Measurements from ENCODE around the gene ZNF814.
A peak's percentile ranks its signal among the peaks of the same experiment; 100 is the strongest.
"Not testable (repeated sequence)": the region's sequence is repeated elsewhere in the genome, so short reads cannot be mapped to it uniquely, and the experiment has no call there.

ZNF814 gene

DNA sequence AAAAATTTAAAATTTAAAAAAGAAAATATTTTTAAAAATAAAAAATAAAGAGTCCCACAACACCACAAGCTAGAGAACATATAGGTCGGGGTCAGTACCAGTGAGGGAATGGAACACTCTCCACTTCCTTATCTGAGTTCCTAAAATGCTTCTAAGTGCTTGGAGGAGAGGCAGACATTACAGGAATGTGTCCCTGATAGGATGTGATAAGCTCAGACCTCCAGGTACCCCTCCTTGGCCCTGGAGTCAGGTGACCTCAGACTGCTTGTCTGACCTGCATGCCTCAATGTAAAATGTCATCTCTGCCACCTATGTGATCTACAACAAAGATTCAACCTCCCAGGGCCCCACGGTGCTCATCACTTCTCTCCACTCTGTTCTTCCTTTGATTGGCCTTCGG, 2.8 kb downstream of the ZNF814 start:
- H3K9me3 ChIP-seq (ENCODE audit: control insufficient read depth, insufficient read depth, low read length), result peaks cover 14% of the 10 kb centered on the region; the same call in 1 of the 2 replicates
- H3K9ac ChIP-seq (ENCODE audit: low read depth, low read length), result no peak overlapping the region
- H3K36me3 ChIP-seq (ENCODE audit: insufficient read depth, low read length), result peaks cover 9% of the 10 kb centered on the region
- no peaks in the 10 kb centered on the region; the same call in 1 of the 2 replicates for H3K4me1 ChIP-seq (ENCODE audit: insufficient read depth, low read length)

- not testable (repeated sequence) for H3K4me1 ChIP-seq (ENCODE audit: insufficient read depth, low read length); H3K9ac ChIP-seq (ENCODE audit: low read depth, low read length)
- peaks cover 44% of the 10 kb centered on the region for H3K9me3 ChIP-seq (ENCODE audit: control insufficient read depth, insufficient read depth, low read length)
- peaks cover 62% of the 10 kb centered on the region for H3K36me3 ChIP-seq (ENCODE audit: insufficient read depth, low read length)
These were observed 14.7 kb downstream of the ZNF814 start for GRCh38 chr19:57873883-57874799.

GRCh38 chr19:57872450-57872849, 16.4 kb downstream of the ZNF814 start:
- H3K4me1 ChIP-seq (ENCODE audit: insufficient read depth, low read length), result no peaks in the 10 kb centered on the region
- peaks cover 52% of the 10 kb centered on the region for H3K36me3 ChIP-seq (ENCODE audit: insufficient read depth, low read length)
- H3K9me3 ChIP-seq (ENCODE audit: control insufficient read depth, insufficient read depth, low read length), result peaks cover 44% of the 10 kb centered on the region
- H3K9ac ChIP-seq (ENCODE audit: low read depth, low read length), result no peak overlapping the region

GRCh38 chr19:57870225-57870624, 18.6 kb downstream of the ZNF814 start:
- no peaks in the 10 kb centered on the region for H3K4me1 ChIP-seq (ENCODE audit: insufficient read depth, low read length)
- peaks cover 45% of the 10 kb centered on the region for H3K36me3 ChIP-seq (ENCODE audit: insufficient read depth, low read length)
- no peak overlapping the region for H3K9ac ChIP-seq (ENCODE audit: low read depth, low read length)
- H3K9me3 ChIP-seq (ENCODE audit: control insufficient read depth, insufficient read depth, low read length), result peaks cover 33% of the 10 kb centered on the region

- not testable (repeated sequence) for H3K4me1 ChIP-seq (ENCODE audit: insufficient read depth, low read length); H3K9ac ChIP-seq (ENCODE audit: low read depth, low read length)
- H3K36me3 ChIP-seq (ENCODE audit: insufficient read depth, low read length), result peaks cover 45% of the 10 kb centered on the region
- peaks cover 33% of the 10 kb centered on the region for H3K9me3 ChIP-seq (ENCODE audit: control insufficient read depth, insufficient read depth, low read length)
These were observed 19.2 kb downstream of the ZNF814 start for GRCh38 chr19:57869655-57870054.

GRCh38 chr19:57867868-57868492, 20.9 kb downstream of the ZNF814 start:
- H3K9me3 ChIP-seq (ENCODE audit: control insufficient read depth, insufficient read depth, low read length), result peaks cover 24% of the 10 kb centered on the region
- peaks cover 36% of the 10 kb centered on the region for H3K36me3 ChIP-seq (ENCODE audit: insufficient read depth, low read length)
- H3K4me1 ChIP-seq (ENCODE audit: insufficient read depth, low read length), result no peaks in the 10 kb centered on the region

DNA sequence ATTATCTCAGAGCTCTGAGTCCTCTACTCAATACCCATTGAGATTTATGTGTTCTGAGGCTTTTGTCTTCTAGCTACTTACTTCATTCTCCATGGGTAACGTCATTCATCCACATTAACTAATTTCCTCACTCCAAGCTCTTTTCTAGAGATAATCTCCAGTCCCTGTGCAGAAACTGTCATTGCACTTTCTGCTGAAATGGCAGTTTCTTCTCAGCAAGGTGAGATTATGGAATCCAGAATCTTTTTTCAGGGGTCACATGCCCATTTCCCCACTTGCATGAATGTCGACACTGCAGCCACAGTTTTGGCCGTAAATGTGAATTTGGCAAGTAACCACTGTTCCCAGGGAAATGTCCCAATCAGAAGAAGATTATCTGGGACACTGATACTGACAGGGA, 26.5 kb downstream of the ZNF814 start:
- not testable (repeated sequence) for H3K4me1 ChIP-seq (ENCODE audit: insufficient read depth, low read length); H3K9me3 ChIP-seq (ENCODE audit: control insufficient read depth, insufficient read depth, low read length); H3K9ac ChIP-seq (ENCODE audit: low read depth, low read length)
- peaks cover 31% of the 10 kb centered on the region for H3K36me3 ChIP-seq (ENCODE audit: insufficient read depth, low read length)

More at GRCh38 chr19:57867868-57868492, 20.9 kb downstream of the ZNF814 start:
- no peak overlapping the region for H3K9ac ChIP-seq (ENCODE audit: low read depth, low read length)

DNA sequence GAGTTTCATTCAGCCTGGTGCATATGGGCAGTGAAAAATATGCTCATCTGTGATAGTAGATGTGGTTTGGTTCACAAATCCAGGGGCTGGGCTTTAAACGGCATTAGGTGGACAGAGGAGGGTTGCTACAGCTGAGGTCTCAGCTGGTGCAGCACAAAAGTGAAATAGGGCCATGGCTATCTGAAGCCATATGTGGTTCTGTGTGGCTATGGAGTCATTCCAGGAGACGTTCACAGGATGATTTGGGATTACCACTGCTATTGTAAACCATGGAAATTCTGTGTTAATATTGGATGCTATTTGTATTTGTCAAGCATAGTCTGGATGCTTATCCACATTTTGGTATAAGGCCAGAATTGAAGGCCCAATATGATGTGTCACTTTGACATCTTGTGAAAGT, 34.7 kb downstream of the ZNF814 start:
- not testable (repeated sequence) for H3K9ac ChIP-seq (ENCODE audit: low read depth, low read length); H3K9me3 ChIP-seq (ENCODE audit: control insufficient read depth, insufficient read depth, low read length); H3K4me1 ChIP-seq (ENCODE audit: insufficient read depth, low read length); H3K36me3 ChIP-seq (ENCODE audit: insufficient read depth, low read length)

- H3K36me3 ChIP-seq (ENCODE audit: insufficient read depth, low read length), result not testable (repeated sequence)
These were observed 36.8 kb downstream of the ZNF814 start for GRCh38 chr19:57851812-57852603.

DNA sequence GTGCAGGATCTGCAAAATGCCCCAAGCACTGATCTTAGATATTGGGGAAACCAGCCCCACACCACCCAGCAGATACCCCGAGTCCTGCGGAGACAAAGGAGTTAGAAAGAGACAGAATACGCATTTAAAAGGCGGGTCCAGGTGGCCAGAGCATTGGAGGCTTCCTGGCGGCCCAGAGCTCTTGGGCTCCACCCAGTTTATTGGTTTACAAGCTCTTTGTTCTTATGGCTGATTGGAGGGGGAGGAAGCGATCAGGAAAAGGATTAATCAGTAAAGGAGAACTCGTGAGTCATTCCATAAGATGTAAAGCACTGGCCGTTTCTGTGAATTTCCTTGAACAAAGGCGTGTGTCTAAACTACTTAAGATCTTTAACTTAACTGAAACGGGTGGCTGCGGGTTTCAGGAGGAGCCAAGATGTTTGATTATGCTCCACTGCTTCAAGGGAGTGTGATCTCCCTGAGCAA, 38.3 kb downstream of the ZNF814 start:
- Histone ChIP-seq H3K4me1 (ENCODE audit: insufficient read depth, low read length) (no peaks in the 10 kb centered on the region), H3K36me3 (ENCODE audit: insufficient read depth, low read length) (0 out of 2 replicates have a peak, but pooled peaks cover 3% of the 10 kb centered on the region), H3K9me3 (ENCODE audit: control insufficient read depth, insufficient read depth, low read length) (no peaks in the 10 kb centered on the region), H3K9ac (ENCODE audit: low read depth, low read length) (peak overlapping the region; percentile 70)

More at GRCh38 chr19:57851812-57852603, 36.8 kb downstream of the ZNF814 start:
- H3K9me3 ChIP-seq (ENCODE audit: control insufficient read depth, insufficient read depth, low read length); H3K4me1 ChIP-seq (ENCODE audit: insufficient read depth, low read length); H3K9ac ChIP-seq (ENCODE audit: low read depth, low read length): not testable (repeated sequence)

DNA sequence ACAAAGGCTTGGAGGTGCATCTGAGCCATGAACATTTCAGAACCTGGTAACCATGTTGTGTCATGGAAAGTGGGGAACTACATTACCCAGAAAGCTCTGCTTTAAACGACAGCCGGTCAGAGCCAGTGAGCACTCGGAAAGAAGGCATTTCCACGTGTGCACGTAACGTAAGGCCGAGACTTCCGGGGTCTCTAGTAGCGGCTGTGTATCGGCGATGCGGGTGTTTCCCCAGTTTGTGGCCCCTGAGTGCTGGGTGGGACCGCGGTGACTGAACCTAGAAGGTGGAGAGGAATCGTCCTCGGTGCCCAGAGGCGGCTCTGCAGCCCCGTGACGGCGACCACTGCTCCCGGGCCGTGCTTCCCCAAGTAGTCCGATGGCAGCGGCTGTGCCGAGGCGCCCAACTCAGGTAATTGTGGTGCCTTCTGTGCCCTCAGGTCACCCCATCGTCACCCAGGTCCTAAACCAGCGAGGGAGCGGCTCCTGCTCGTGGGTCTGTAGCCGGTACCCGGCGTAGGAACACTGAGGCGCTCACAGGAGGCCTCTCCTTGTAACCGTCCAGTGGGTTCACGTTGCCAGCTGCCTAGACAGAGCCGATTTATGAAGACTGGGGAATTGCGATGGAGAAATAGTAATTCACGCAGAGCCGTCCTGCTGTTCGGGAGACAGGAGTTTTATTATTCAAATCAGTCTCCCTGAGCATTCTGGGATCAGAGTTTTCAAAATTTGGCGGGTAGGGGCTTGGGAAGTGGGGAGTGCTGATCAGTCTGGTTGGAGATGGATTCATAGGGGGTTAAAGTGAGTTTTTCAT, 39.0 kb downstream of the ZNF814 start, which contains the start of gene ZNF587:
Gene ZNF587 (plus strand): TSS at position 194 of the 808 bp plus-strand sequence. CDS start 180 bp downstream, at position 374.
- H3K9me3 ChIP-seq (ENCODE audit: control insufficient read depth, insufficient read depth, low read length); H3K4me1 ChIP-seq (ENCODE audit: insufficient read depth, low read length); H3K36me3 ChIP-seq (ENCODE audit: insufficient read depth, low read length): not testable (repeated sequence)
- peak within 1 kb of the TSS; percentile 70 for H3K9ac ChIP-seq (ENCODE audit: low read depth, low read length)

GRCh38 chr19:57849162-57849665, 39.6 kb downstream of the ZNF814 start:
- H3K4me1 ChIP-seq (ENCODE audit: insufficient read depth, low read length); H3K9me3 ChIP-seq (ENCODE audit: control insufficient read depth, insufficient read depth, low read length); H3K36me3 ChIP-seq (ENCODE audit: insufficient read depth, low read length): not testable (repeated sequence)
- peak overlapping the region; percentile 70; the same call in 1 of the 2 replicates for H3K9ac ChIP-seq (ENCODE audit: low read depth, low read length)

DNA sequence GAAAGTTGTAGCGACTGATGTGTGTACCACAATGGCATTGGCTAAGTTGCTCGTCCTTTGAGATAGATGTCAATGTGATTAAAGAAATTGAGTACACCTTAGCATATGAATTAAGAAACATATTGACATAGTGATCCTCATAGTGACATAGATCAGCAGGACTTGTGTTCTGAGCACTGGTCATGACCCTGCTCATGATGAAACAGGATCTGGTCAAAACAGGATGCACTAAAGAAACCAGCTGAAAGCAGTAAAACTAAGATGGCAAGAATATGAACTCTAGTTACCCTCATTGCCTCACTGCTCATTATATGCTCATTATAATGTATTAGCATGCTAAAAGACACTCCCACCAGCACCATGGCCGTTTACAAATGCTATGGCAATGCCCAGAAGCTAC, 41.7 kb downstream of the ZNF814 start:
- H3K9ac ChIP-seq (ENCODE audit: low read depth, low read length); H3K9me3 ChIP-seq (ENCODE audit: control insufficient read depth, insufficient read depth, low read length); H3K36me3 ChIP-seq (ENCODE audit: insufficient read depth, low read length); H3K4me1 ChIP-seq (ENCODE audit: insufficient read depth, low read length): not testable (repeated sequence)
